ENCODE data around the gene ACY1. TPM values are rescaled to one million over a fixed set of nuclear protein-coding genes. Genes with fewer than 3 reads are reported as not detected.

Gene ACY1
- total and polyA plus RNA-seq, 2 of the 13 experiments (the other 11 are each of a cell fraction or from before 2014, with no cell fraction given), result 113 to 162 TPM

- DNase-seq (ENCODE audit: low spot score) (no peak), FAIRE-seq (no peak), ATAC-seq (no peak)
- no TSS peak for BruUV-seq (replicated peaks)
- ChIA-PET POLR2A (no interaction called here), CTCF (ENCODE audit: low intra/inter-chr PET ratio, low total read pairs) (no interaction called here)
- intact Hi-C loops (cut with micrococcal nuclease; ENCODE audit: unreplicated experiment) (no loop called here), in situ Hi-C loops (cut with HindIII; ENCODE audit: extremely low pct_ligation_motif_present, low pct_unique_long_range_greater_than_20kb) (no loop called here)
- Histone ChIP-seq H3K27ac (ENCODE audit: extremely low read length, insufficient read depth, low read length) (no peak overlapping the region), H3K4me2 (ENCODE audit: low read depth, low read length) (no peak overlapping the region), H4K20me1 (ENCODE audit: insufficient read depth, low read length) (no peaks in the 10 kb centered on the region), H3K36me3 (replicated peaks in 1 of 2; ENCODE audit: control insufficient read depth in 1 of 2, insufficient read depth in 2 of 2, low read length in 2 of 2) (no peaks in the 10 kb centered on the region), H3K9ac (ENCODE audit: insufficient read depth, low read depth, low read length) (no peak overlapping the region), H3K79me2 (ENCODE audit: insufficient read depth, low read length) (no peaks in the 10 kb centered on the region), H3K4me3 (replicated peaks in 1 of 3; ENCODE audit: insufficient read depth in 1 of 3, low read depth in 2 of 3, low read length in 3 of 3) (no peak overlapping the region), H2AFZ (ENCODE audit: low read length) (no peak overlapping the region), H3K4me1 (ENCODE audit: insufficient read depth, low read length) (peaks cover 54% of the 10 kb centered on the region), H3K27me3 (ENCODE audit: control insufficient read depth in 1 of 2, insufficient read depth in 2 of 2, low read length in 2 of 2) (peaks cover 1 to 40% of the 10 kb centered on the region in 2 experiments; a peak in 4 of 5 replicates), H3K9me3 (ENCODE audit: low read length) (no peaks in the 10 kb centered on the region)
- 52% methylated on average over 2 of the region's 7 CpGs for WGBS (ENCODE audit: low lambda C conversion rate)
- TF ChIP-seq ZNF570 (CRISPR knock-in tag; IDR thresholded peaks at IDR 0.05; ENCODE audit: borderline replicate concordance) (no peak), PLRG1 (conservative IDR thresholded peaks at IDR 0.05) (no peak), ZNF550 (CRISPR knock-in tag; IDR thresholded peaks at IDR 0.05; ENCODE audit: borderline replicate concordance) (no peak), SRY (CRISPR knock-in tag; IDR thresholded peaks at IDR 0.05) (no peak), TCF7L2 (IDR thresholded peaks at IDR 0.05; ENCODE audit: low read depth, low read length) (no peak), RFXANK (CRISPR knock-in tag; IDR thresholded peaks at IDR 0.05) (no peak), ZNF816 (CRISPR knock-in tag; IDR thresholded peaks at IDR 0.05; ENCODE audit: borderline replicate concordance) (no peak)
- TF ChIP-seq, protein P1, sequence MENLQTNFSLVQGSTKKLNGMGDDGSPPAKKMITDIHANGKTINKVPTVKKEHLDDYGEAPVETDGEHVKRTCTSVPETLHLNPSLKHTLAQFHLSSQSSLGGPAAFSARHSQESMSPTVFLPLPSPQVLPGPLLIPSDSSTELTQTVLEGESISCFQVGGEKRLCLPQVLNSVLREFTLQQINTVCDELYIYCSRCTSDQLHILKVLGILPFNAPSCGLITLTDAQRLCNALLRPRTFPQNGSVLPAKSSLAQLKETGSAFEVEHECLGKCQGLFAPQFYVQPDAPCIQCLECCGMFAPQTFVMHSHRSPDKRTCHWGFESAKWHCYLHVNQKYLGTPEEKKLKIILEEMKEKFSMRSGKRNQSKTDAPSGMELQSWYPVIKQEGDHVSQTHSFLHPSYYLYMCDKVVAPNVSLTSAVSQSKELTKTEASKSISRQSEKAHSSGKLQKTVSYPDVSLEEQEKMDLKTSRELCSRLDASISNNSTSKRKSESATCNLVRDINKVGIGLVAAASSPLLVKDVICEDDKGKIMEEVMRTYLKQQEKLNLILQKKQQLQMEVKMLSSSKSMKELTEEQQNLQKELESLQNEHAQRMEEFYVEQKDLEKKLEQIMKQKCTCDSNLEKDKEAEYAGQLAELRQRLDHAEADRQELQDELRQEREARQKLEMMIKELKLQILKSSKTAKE (CRISPR knock-in tag; IDR thresholded peaks at IDR 0.05; ENCODE audit: borderline replicate concordance), result no peak
These were observed 42.1 kb downstream of the ACY1 start for GRCh38 chr3:52025453-52025852.

DNA sequence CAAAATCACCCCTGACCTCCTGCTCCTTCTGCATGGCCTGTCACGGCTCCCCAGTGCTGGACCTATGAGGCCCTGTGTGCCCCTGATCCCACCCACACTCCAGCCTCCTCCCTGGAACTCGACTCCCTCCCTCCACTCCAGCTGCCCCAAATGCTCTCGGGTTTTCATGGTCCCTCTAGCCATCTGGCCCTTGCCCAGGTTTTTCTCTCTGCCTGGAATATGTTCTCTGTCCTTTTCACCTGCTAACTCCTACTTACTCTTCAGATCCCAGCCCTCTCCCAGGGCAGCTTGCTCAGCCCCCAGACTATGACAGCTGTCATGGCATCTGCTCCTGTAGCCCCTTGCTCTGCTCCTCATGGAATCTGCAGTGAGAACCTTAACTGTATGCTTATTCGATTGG, 42.7 kb downstream of the ACY1 start:
- Histone ChIP-seq H2AFZ (ENCODE audit: low read length) (no peak overlapping the region), H3K9ac (ENCODE audit: insufficient read depth, low read depth, low read length) (no peak overlapping the region), H3K79me2 (ENCODE audit: insufficient read depth, low read length) (no peaks in the 10 kb centered on the region), H3K4me2 (ENCODE audit: low read depth, low read length) (no peak overlapping the region), H3K4me3 (replicated peaks in 1 of 3; ENCODE audit: insufficient read depth in 1 of 3, low read depth in 2 of 3, low read length in 3 of 3) (no peak overlapping the region), H3K27ac (ENCODE audit: extremely low read length, insufficient read depth, low read length) (no peak overlapping the region), H4K20me1 (ENCODE audit: insufficient read depth, low read length) (no peaks in the 10 kb centered on the region), H3K36me3 (replicated peaks in 1 of 2; ENCODE audit: control insufficient read depth in 1 of 2, insufficient read depth in 2 of 2, low read length in 2 of 2) (no peaks in the 10 kb centered on the region), H3K4me1 (ENCODE audit: insufficient read depth, low read length) (peaks cover 60% of the 10 kb centered on the region), H3K27me3 (ENCODE audit: control insufficient read depth in 1 of 2, insufficient read depth in 2 of 2, low read length in 2 of 2) (peaks cover 1 to 37% of the 10 kb centered on the region in 2 experiments; a peak in 4 of 5 replicates), H3K9me3 (ENCODE audit: low read length) (no peaks in the 10 kb centered on the region)
- intact Hi-C loops (cut with micrococcal nuclease; ENCODE audit: unreplicated experiment), result no loop called here
- ATAC-seq, result no peak
- POLR2A ChIA-PET, result no interaction called here
- in situ Hi-C loops (cut with HindIII; ENCODE audit: extremely low pct_ligation_motif_present, low pct_unique_long_range_greater_than_20kb), result no loop called here
- no TSS peak for BruUV-seq (replicated peaks)
- no peak for FAIRE-seq
- no peak for DNase-seq (ENCODE audit: low spot score)
- CTCF ChIA-PET (ENCODE audit: low intra/inter-chr PET ratio, low total read pairs), result no interaction called here
- WGBS (ENCODE audit: low lambda C conversion rate), result 21% methylated on average over 4 of the region's 4 CpGs
- TF ChIP-seq TRIM24 (CRISPR knock-in tag; IDR thresholded peaks at IDR 0.05) (no peak), CENPT (CRISPR knock-in tag; IDR thresholded peaks at IDR 0.05; ENCODE audit: low read depth) (no peak), SRSF9 (IDR thresholded peaks at IDR 0.05; ENCODE audit: borderline replicate concordance, insufficient read depth, low read depth, low read length, poor library complexity, severe bottlenecking) (no peak)
- TF ChIP-seq, protein P2, sequence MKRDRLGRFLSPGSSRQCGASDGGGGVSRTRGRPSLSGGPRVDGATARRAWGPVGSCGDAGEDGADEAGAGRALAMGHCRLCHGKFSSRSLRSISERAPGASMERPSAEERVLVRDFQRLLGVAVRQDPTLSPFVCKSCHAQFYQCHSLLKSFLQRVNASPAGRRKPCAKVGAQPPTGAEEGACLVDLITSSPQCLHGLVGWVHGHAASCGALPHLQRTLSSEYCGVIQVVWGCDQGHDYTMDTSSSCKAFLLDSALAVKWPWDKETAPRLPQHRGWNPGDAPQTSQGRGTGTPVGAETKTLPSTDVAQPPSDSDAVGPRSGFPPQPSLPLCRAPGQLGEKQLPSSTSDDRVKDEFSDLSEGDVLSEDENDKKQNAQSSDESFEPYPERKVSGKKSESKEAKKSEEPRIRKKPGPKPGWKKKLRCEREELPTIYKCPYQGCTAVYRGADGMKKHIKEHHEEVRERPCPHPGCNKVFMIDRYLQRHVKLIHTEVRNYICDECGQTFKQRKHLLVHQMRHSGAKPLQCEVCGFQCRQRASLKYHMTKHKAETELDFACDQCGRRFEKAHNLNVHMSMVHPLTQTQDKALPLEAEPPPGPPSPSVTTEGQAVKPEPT (CRISPR knock-in tag; IDR thresholded peaks at IDR 0.05; ENCODE audit: low read depth), result no peak
- TF ChIP-seq, protein P3, sequence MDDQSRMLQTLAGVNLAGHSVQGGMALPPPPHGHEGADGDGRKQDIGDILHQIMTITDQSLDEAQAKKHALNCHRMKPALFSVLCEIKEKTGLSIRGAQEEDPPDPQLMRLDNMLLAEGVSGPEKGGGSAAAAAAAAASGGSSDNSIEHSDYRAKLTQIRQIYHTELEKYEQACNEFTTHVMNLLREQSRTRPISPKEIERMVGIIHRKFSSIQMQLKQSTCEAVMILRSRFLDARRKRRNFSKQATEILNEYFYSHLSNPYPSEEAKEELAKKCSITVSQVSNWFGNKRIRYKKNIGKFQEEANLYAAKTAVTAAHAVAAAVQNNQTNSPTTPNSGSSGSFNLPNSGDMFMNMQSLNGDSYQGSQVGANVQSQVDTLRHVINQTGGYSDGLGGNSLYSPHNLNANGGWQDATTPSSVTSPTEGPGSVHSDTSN (CRISPR knock-in tag; IDR thresholded peaks at IDR 0.05; ENCODE audit: borderline replicate concordance), result no peak

Measured in HepG2 (cell line).